Panc1 (cell line): Measurements from ENCODE around the gene TBC1D10B. TPM values are rescaled to one million over a fixed set of nuclear protein-coding genes. Genes with fewer than 3 reads are reported as not detected.

Experiments used
- ATAC-seq: fragments of 200-7000 bp; cut with Tn5 transposase; 2 replicates; pipeline ENCODE4 v1.9.1; 2020; ENCODE audit warnings: mild to moderate bottlenecking, moderate library complexity
- BruUV-seq: library from RNA; stranded (reverse); fragments of 400-500 nt; replicated peaks from 2 replicates; lab custom pipeline; 2021; lab: Mats Ljungman, UMichigan
- CTCF ChIA-PET: fragments of 300-600 bp; sonication (Branson Sonifier 250); formaldehyde crosslinking; loops from one replicate; lab custom pipeline; 2022; ENCODE audit warnings: antibody characterized with exemption; lab: Charles Lee
- POLR2A ChIA-PET: fragments of 300-600 bp; sonication (Branson Sonifier 250); formaldehyde crosslinking; loops from one replicate; lab custom pipeline; 2022; ENCODE audit warnings: antibody characterized with exemption; lab: Charles Lee
- DNase-seq: peaks from one replicate; pipeline ENCODE4 v3.0.0-alpha.2; 2010; ENCODE audit warnings: low read depth, low spot score
- H3K27ac ChIP-seq: 2 replicates; pipeline ENCODE4 v1.5.1; 2011; ENCODE audit warnings: mild to moderate bottlenecking, low read length, inconsistent platforms
- H3K27me3 ChIP-seq: fragments of 200-500 bp; sonication (Bioruptor generic); 2 replicates; pipeline ENCODE4 v1.6.0; 2014; ENCODE audit warnings: low read length, inconsistent platforms; ENCODE audit not compliant: control insufficient read depth, insufficient read depth
- H3K36me3 ChIP-seq: fragments of 200-500 bp; sonication (Bioruptor generic); 2 replicates; pipeline ENCODE4 v1.5.1; 2014; ENCODE audit warnings: inconsistent platforms, mild to moderate bottlenecking, low read length, moderate library complexity; ENCODE audit not compliant: control insufficient read depth, insufficient read depth
- H3K4me1 ChIP-seq: 2 replicates; pipeline ENCODE4 v1.5.1; 2011; ENCODE audit warnings: inconsistent platforms, mild to moderate bottlenecking, low read length, moderate library complexity; ENCODE audit not compliant: control insufficient read depth, insufficient read depth
- H3K4me3 ChIP-seq, 2 experiments: 2 replicates each; pipeline ENCODE4 v1.5.1; 2011 to 2012; ENCODE audit warnings: low read depth in 2 of 2, low read length in 2 of 2, mild to moderate bottlenecking in 2 of 2, inconsistent platforms in 1 of 2, moderate library complexity in 1 of 2
- H3K9me3 ChIP-seq: fragments of 200-500 bp; sonication (Bioruptor generic); 2 replicates; pipeline ENCODE4 v1.5.1; 2014; ENCODE audit warnings: low read depth, mild to moderate bottlenecking, inconsistent platforms, low read length, moderate library complexity; ENCODE audit not compliant: control insufficient read depth, insufficient read depth
- POLR2AphosphoS5 ChIP-seq: IDR thresholded peaks from 2 replicates; pipeline ENCODE4 v1.6.1; 2012; ENCODE audit warnings: mild to moderate bottlenecking, low read depth, low read length, moderate library complexity
- REST ChIP-seq, 2 experiments: IDR thresholded peaks; 2 replicates each; pipeline ENCODE4 v1.6.1; 2011 to 2012; ENCODE audit warnings: low read depth in 2 of 2, control low read depth in 1 of 2, low read length in 1 of 2, mild to moderate bottlenecking in 1 of 2, moderate library complexity in 1 of 2; ENCODE audit not compliant: insufficient read depth in 1 of 2
- SIN3A ChIP-seq: IDR thresholded peaks from 2 replicates; pipeline ENCODE4 v1.6.1; 2012; ENCODE audit warnings: low read depth, mild to moderate bottlenecking, low read length, moderate library complexity, borderline replicate concordance; ENCODE audit not compliant: insufficient read depth
- TCF7L2 ChIP-seq: IDR thresholded peaks from 2 replicates; pipeline ENCODE4 v1.6.1; 2011; ENCODE audit warnings: mild to moderate bottlenecking, low read depth, low read length, inconsistent platforms
- in situ Hi-C: cut with HindIII; loops from 2 replicates; pipeline ENCODE4 v1.10.0; 2016; ENCODE audit warnings: low sequenced_read_pairs, low pct_unique_long_range_greater_than_20kb
- intact Hi-C: fragments of 100-400 bp; cut with micrococcal nuclease; formaldehyde crosslinking; loops from one replicate; pipeline ENCODE4 v1.10.0; 2022; ENCODE audit not compliant: unreplicated experiment
- total RNA-seq: library from RNA; stranded (reverse); gene quantifications from one replicate; pipeline ENCODE4 v1.2.1, GENCODE V29; 2021; ENCODE audit not compliant: unreplicated experiment
- TF ChIP-seq, protein P1 (sequence below): fragments of 450-650 bp; IDR thresholded peaks from 2 replicates; pipeline ENCODE4 v1.5.1; 2017; ENCODE audit warnings: mild to moderate bottlenecking

Gene TBC1D10B
- total RNA-seq, 1 experiment from 2014 or later, result 52.6 TPM

GRCh38 chr16:30349675-30350074 is 20.6 kb downstream of the TBC1D10B start:
- H3K4me1 ChIP-seq, result peaks cover 28% of the 10 kb centered on the region
- ChIA-PET CTCF (no interaction called here), POLR2A (interaction anchor here (0.6 kb wide), 2 partner anchors 15 to 68 kb away, joined by 3 to 9 read pairs; no protein-coding TSS in a partner anchor)
- no peak overlapping the region for H3K27ac ChIP-seq
- DNase-seq, result no peak
- H3K9me3 ChIP-seq, result no peaks in the 10 kb centered on the region
- intact Hi-C loops (no loop called here), in situ Hi-C loops (no loop called here)
- no peak overlapping the region for H3K4me3 ChIP-seq
- ATAC-seq, result no peak
- no peaks in the 10 kb centered on the region for H3K27me3 ChIP-seq
- no peak for TF ChIP-seq TCF7L2
- TF ChIP-seq SIN3A, result no peak
- TF ChIP-seq, protein P1, sequence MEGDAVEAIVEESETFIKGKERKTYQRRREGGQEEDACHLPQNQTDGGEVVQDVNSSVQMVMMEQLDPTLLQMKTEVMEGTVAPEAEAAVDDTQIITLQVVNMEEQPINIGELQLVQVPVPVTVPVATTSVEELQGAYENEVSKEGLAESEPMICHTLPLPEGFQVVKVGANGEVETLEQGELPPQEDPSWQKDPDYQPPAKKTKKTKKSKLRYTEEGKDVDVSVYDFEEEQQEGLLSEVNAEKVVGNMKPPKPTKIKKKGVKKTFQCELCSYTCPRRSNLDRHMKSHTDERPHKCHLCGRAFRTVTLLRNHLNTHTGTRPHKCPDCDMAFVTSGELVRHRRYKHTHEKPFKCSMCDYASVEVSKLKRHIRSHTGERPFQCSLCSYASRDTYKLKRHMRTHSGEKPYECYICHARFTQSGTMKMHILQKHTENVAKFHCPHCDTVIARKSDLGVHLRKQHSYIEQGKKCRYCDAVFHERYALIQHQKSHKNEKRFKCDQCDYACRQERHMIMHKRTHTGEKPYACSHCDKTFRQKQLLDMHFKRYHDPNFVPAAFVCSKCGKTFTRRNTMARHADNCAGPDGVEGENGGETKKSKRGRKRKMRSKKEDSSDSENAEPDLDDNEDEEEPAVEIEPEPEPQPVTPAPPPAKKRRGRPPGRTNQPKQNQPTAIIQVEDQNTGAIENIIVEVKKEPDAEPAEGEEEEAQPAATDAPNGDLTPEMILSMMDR, result no peak
- TF ChIP-seq REST (IDR thresholded peaks at IDR 0.05; ENCODE audit: insufficient read depth in 1 of 2, low read depth in 2 of 2, low read length in 1 of 2), result no peak
- no peak for TF ChIP-seq POLR2AphosphoS5
- no TSS peak for BruUV-seq
- H3K36me3 ChIP-seq, result peaks cover 5% of the 10 kb centered on the region

DNA sequence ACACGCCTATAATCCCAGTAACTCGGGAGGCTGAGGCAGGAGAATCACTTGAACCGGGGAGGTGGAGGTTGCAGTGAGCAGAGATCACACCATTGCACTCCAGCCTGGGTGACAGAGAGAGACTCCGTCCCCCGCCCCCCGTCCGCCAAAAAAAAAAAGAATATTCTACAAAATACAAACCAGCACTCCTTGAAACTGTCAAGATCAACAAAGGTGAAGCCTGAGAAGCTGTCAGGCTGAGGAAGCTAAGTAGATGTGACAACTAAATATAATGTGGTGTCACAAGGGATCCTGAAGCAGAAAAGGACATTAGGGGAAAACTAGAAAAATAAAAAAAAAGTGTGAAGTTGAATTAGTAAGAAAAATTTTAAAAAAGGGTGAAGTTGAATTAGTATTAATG is 21.4 kb downstream of the TBC1D10B start:
- BruUV-seq, result no TSS peak
- H3K9me3 ChIP-seq, result no peaks in the 10 kb centered on the region
- TF ChIP-seq SIN3A (no peak), POLR2AphosphoS5 (no peak), REST (IDR thresholded peaks at IDR 0.05; ENCODE audit: insufficient read depth in 1 of 2, low read depth in 2 of 2, low read length in 1 of 2) (no peak), TCF7L2 (no peak)
- TF ChIP-seq, protein P1, result no peak
- H3K27ac ChIP-seq, result no peak overlapping the region
- intact Hi-C loops, result no loop called here
- DNase-seq (no peak), ATAC-seq (no peak)
- H3K4me3 ChIP-seq, result no peak overlapping the region
- H3K27me3 ChIP-seq, result no peaks in the 10 kb centered on the region
- peaks cover 5% of the 10 kb centered on the region; the same call in 1 of the 2 replicates for H3K36me3 ChIP-seq
- POLR2A ChIA-PET, result interaction anchor here (0.6 to 0.9 kb wide), 2 partner anchors 20 to 69 kb away, joined by 3 to 5 read pairs; no protein-coding TSS in a partner anchor
- CTCF ChIA-PET, result interaction anchor here (0.6 kb wide), 1 partner anchor 51 kb away, joined by 4 read pairs; no protein-coding TSS in a partner anchor
- in situ Hi-C loops, result no loop called here
- peaks cover 24% of the 10 kb centered on the region for H3K4me1 ChIP-seq
